HG02973 (cell line): Measurements from ENCODE around the gene GPR35.

Experiments
- ATAC-seq: cut with Tn5 transposase; IDR thresholded peaks from one replicate; pipeline ENCODE4 v1.9.1; 2021; ENCODE audit warnings: moderate library complexity; ENCODE audit not compliant: unreplicated experiment

GPR35 gene

GRCh38 chr2:240624950-240625621, at the start of gene GPR35:
GPR35 (plus strand) TSS chr2:240625480; CDS start chr2:240629953, 4,473 bp downstream.
- no peak for ATAC-seq

- ATAC-seq: no peak
These were observed 49.2 kb upstream of the GPR35 start for GRCh38 chr2:240576036-240576435.

- ATAC-seq: no peak
These were observed 48.7 kb upstream of the GPR35 start for GRCh38 chr2:240576436-240577205.

GRCh38 chr2:240577281-240578109, 47.8 kb upstream of the GPR35 start:
- ATAC-seq: no peak

DNA sequence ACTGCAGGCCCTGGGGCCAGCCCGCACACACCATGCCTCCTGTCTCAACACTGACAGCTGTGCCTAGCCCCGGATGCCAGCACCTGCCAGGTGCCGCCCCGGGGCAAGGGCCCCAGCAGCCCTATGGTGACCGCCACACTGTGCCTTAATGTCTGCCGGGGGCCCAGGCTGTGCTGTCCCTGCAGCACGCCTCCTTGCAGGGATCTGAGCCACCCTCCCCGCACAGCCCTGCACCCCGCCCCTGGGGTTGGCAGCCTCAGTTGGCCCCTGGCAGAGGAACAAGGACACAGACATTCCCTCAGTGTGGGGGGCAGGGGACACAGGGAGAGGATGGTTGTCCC, 47.2 kb upstream of the GPR35 start:
- ATAC-seq: no peak

DNA sequence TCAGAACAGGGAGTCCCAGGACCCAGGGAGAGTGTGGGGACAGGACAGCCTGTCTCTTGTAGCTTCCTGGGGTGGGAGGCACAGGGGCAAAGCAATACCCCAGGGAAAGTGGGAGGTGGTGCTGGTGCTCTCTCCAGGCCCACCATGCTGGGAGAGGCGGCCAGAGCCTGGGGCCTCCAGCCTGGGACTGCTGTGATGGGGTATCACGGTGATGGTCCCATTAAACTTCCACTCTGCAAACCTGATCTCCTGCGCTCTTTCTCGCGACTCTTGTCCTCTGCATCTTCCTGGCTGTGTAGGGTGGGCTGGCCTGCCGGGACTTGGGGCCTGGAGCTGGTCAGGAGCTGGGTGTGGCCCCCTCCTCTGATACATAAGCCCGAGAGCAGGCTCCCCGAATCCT, 46.8 kb upstream of the GPR35 start:
- no peak for ATAC-seq

- no peak for ATAC-seq
These were observed 46.1 kb upstream of the GPR35 start for GRCh38 chr2:240579071-240579762.

- ATAC-seq: no peak
These were observed 45.3 kb upstream of the GPR35 start for GRCh38 chr2:240579771-240580614.

GRCh38 chr2:240581811-240582210, 43.5 kb upstream of the GPR35 start:
- ATAC-seq: no peak

- ATAC-seq: no peak
These were observed 42.5 kb upstream of the GPR35 start for GRCh38 chr2:240582781-240583180.

DNA sequence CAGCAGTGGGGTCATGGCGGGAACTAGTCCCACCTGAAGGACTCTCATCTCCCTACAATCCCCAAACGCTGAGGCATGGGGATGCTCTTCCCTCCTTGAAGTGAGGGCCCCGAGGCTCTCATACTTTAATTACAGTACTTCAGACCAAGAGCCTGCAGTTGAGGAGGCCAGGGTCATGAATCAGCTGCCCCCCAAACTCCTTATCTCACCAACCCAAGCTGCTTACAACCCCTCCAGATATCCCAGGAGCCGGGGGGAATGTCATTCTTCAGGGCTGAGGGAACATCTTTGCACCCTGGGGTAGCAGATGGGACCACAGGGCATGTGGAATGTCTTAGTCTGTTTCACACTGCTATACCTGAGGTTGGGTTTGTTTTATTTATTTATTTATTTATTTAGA, 41.5 kb upstream of the GPR35 start:
- no peak for ATAC-seq

GRCh38 chr2:240584486-240585031, 40.7 kb upstream of the GPR35 start:
- ATAC-seq: peak; percentile 43

GRCh38 chr2:240585101-240585500, 40.2 kb upstream of the GPR35 start:
- peak; percentile 26 for ATAC-seq

DNA sequence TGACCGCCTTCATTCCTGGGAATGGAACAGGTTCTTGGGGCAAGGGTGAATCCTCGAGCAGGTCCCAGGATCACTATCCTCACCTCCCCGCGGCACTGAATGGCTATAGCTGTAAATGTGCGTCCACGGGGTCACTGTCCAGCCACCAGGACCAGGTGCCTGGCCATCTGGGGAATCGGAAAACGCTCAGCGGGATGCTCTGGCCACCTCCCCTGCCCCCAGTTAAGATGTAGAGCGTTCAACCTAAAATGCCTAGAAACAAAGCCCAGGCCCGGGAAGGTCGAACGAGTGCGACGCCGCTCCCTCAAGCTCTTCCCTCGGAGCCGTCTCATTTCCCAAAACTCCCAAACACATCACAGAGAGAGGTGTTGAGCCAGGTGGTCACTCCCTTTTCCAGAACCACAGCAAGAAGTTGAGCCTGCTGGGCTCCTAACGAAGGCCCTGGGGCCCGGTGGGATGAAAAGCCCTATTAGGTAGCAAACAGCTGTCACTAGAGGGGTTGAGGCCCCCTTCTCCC, 39.5 kb upstream of the GPR35 start:
- ATAC-seq: no peak

GRCh38 chr2:240586198-240586918, 38.9 kb upstream of the GPR35 start, which contains the start of gene CAPN10:
CAPN10 (plus strand) TSS chr2:240586734; CDS start chr2:240586912, 178 bp downstream.
- peak; percentile 52 for ATAC-seq

- peak; percentile 0 for ATAC-seq
These were observed 38.1 kb upstream of the GPR35 start for GRCh38 chr2:240586919-240587800.

- no peak for ATAC-seq
These were observed 37.1 kb upstream of the GPR35 start for GRCh38 chr2:240588006-240588655.
